Measurements from ENCODE around the gene DGKK. TPM values are rescaled to one million over a fixed set of nuclear protein-coding genes. Genes with fewer than 3 reads are reported as not detected.

Gene DGKK
- total RNA-seq, 1 donor from 2014 or later, result 0.21 TPM

DNA sequence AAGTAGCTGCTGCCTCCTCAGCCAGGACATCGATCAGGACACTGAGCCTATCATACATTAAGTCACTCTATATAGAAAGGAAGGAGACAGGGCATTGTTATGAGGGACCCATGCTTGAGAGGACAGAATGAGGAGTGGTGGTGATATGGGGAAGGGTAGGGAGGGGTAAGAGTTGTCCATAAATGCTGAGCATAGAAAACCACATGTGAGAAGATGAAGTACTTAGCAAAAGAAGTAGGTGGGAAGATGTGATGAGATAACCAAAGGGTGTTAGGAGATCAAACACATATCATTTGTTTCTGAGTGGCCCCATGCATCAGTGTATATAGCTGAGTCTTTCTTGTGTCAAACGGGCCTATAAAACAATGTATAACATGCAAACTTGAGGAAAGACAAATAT lies 84.1 kb downstream of the DGKK start:
- Mint-ChIP-seq H3K36me3 (no peaks in the 10 kb centered on the region), H3K4me1 (peaks cover 3% of the 10 kb centered on the region), H3K27me3 (ENCODE audit: insufficient read depth, low read depth) (peaks cover 2% of the 10 kb centered on the region), H3K9me3 (peaks cover 3% of the 10 kb centered on the region), H3K27ac (no peak overlapping the region), H3K4me3 (no peak overlapping the region)
- Histone ChIP-seq H3K4me2 (no peak overlapping the region), H3K9me3 (ENCODE audit: low read depth) (no peaks in the 10 kb centered on the region), H2AFZ (replicated peaks) (no peak overlapping the region), H3K4me3 (no peak overlapping the region), H3K79me2 (ENCODE audit: low read depth) (no peaks in the 10 kb centered on the region), H3K27ac (no peak overlapping the region), H3K4me1 (no peaks in the 10 kb centered on the region), H3K9ac (no peak overlapping the region), H3K36me3 (no peaks in the 10 kb centered on the region), H3K27me3 (no peaks in the 10 kb centered on the region), H3F3A (ENCODE audit: low read depth) (no peaks in the 10 kb centered on the region), H4K20me1 (ENCODE audit: low read depth) (no peaks in the 10 kb centered on the region)
- DNase-seq (ENCODE audit: low spot score), result no peak
- TF ChIP-seq EZH2 (IDR thresholded peaks at IDR 0.05) (no peak), CTCF (IDR thresholded peaks at IDR 0.05) (no peak), EZH2phosphoT487 (IDR thresholded peaks at IDR 0.05) (no peak)

GRCh38 chrX:50381729-50382415 lies 88.8 kb downstream of the DGKK start:
- no peaks in the 10 kb centered on the region for H3K36me3 ChIP-seq
- Mint-ChIP-seq H3K4me1 (no peaks in the 10 kb centered on the region), H3K36me3 (no peaks in the 10 kb centered on the region), H3K4me3 (no peak overlapping the region), H3K27me3 (ENCODE audit: insufficient read depth, low read depth) (peaks cover 2% of the 10 kb centered on the region), H3K9me3 (peaks cover 3% of the 10 kb centered on the region), H3K27ac (no peak overlapping the region)
- H3K27ac ChIP-seq, result no peak overlapping the region
- H3K4me3 ChIP-seq, result no peak overlapping the region
- no peaks in the 10 kb centered on the region for H3K27me3 ChIP-seq
- no peaks in the 10 kb centered on the region for H4K20me1 ChIP-seq (ENCODE audit: low read depth)
- no peak for TF ChIP-seq EZH2 (IDR thresholded peaks at IDR 0.05)
- no peak for TF ChIP-seq CTCF (IDR thresholded peaks at IDR 0.05)
- TF ChIP-seq EZH2phosphoT487 (IDR thresholded peaks at IDR 0.05), result no peak
- no peak overlapping the region for H3K4me2 ChIP-seq
- H2AFZ ChIP-seq (replicated peaks), result no peak overlapping the region
- no peak overlapping the region for H3K9ac ChIP-seq
- no peak for DNase-seq (ENCODE audit: low spot score)
- no peaks in the 10 kb centered on the region for H3K4me1 ChIP-seq
- H3F3A ChIP-seq (ENCODE audit: low read depth), result no peaks in the 10 kb centered on the region
- no peaks in the 10 kb centered on the region for H3K9me3 ChIP-seq (ENCODE audit: low read depth)
- H3K79me2 ChIP-seq (ENCODE audit: low read depth), result no peaks in the 10 kb centered on the region

- Histone ChIP-seq H3K4me3 (no peak overlapping the region), H3F3A (ENCODE audit: low read depth) (no peaks in the 10 kb centered on the region), H3K9me3 (ENCODE audit: low read depth) (no peaks in the 10 kb centered on the region), H4K20me1 (ENCODE audit: low read depth) (no peaks in the 10 kb centered on the region), H3K9ac (no peak overlapping the region), H3K4me1 (no peaks in the 10 kb centered on the region), H3K27me3 (no peaks in the 10 kb centered on the region), H3K79me2 (ENCODE audit: low read depth) (no peaks in the 10 kb centered on the region), H3K4me2 (no peak overlapping the region), H3K27ac (no peak overlapping the region), H2AFZ (replicated peaks) (no peak overlapping the region), H3K36me3 (no peaks in the 10 kb centered on the region)
- no peak overlapping the region for H3K27ac Mint-ChIP-seq
- H3K4me1 Mint-ChIP-seq, result no peaks in the 10 kb centered on the region
- peaks cover 2% of the 10 kb centered on the region for H3K27me3 Mint-ChIP-seq (ENCODE audit: insufficient read depth, low read depth)
- no peak for DNase-seq (ENCODE audit: low spot score)
- TF ChIP-seq CTCF (IDR thresholded peaks at IDR 0.05) (no peak), EZH2 (IDR thresholded peaks at IDR 0.05) (no peak), EZH2phosphoT487 (IDR thresholded peaks at IDR 0.05) (no peak)
- H3K9me3 Mint-ChIP-seq, result peaks cover 3% of the 10 kb centered on the region
- no peak overlapping the region for H3K4me3 Mint-ChIP-seq
- H3K36me3 Mint-ChIP-seq, result no peaks in the 10 kb centered on the region
Observed at GRCh38 chrX:50375481-50376267, 95.0 kb downstream of the DGKK start.

Measured in neural progenitor cell (in vitro differentiated cells).